HCT116 (cell line): ENCODE results near the gene PPP1R2C. TPM values are rescaled to one million over a fixed set of nuclear protein-coding genes. Genes with fewer than 3 reads are reported as not detected.

Experiments used
- ATAC-seq: fragments of 200-7000 bp; cut with Tn5 transposase; 2 replicates; pipeline ENCODE4 v1.9.1; 2020; ENCODE audit warnings: mild to moderate bottlenecking, moderate library complexity
- BruUV-seq: library from RNA; stranded (reverse); fragments of 400-500 nt; replicated peaks from 2 replicates; lab custom pipeline; 2021; lab: Mats Ljungman, UMichigan
- CTCF ChIA-PET: fragments of 300-600 bp; sonication (Branson Sonifier 250); formaldehyde crosslinking; loops from one replicate; lab custom pipeline; 2021; ENCODE audit warnings: antibody characterized with exemption; lab: Charles Lee
- POLR2A ChIA-PET: fragments of 300-600, 350-600 bp; sonication (Branson Sonifier 250); formaldehyde crosslinking; loops from one replicate; lab custom pipeline; 2021; ENCODE audit warnings: antibody characterized with exemption; lab: Charles Lee
- RAD21 ChIA-PET, 2 experiments: fragments of 300-600 bp; sonication (Branson Sonifier 250); formaldehyde crosslinking; loops; one replicate each; lab custom pipeline; 2023; ENCODE audit warnings: low total read pairs in 2 of 2; ENCODE audit not compliant: uncharacterized antibody in 2 of 2, unreplicated experiment in 2 of 2, low non-redundant PET in 1 of 2; lab: Charles Lee
- DNase-seq: peaks from one replicate; pipeline ENCODE4 v3.0.0-alpha.2; 2010; ENCODE audit warnings: low read depth, low spot score
- H2AFZ ChIP-seq: fragments of 200-600 bp; shearing (Covaris generic), sonication (generic); 2 replicates; pipeline ENCODE4 v1.6.1; 2017; ENCODE audit warnings: low read depth, mixed run types, mixed read lengths, antibody characterized with exemption, low read length; ENCODE audit not compliant: poor library complexity, severe bottlenecking
- H3K27ac ChIP-seq: 2 replicates; pipeline ENCODE4 v1.5.1; 2012; ENCODE audit warnings: low read depth, low read length
- H3K27me3 ChIP-seq: fragments of 200-600 bp; sonication (generic); 2 replicates; pipeline ENCODE4 v1.6.1; 2016; ENCODE audit warnings: mixed run types, low read length, mixed read lengths; ENCODE audit not compliant: insufficient read depth
- H3K36me3 ChIP-seq, 2 experiments: fragments of 200-500 bp in 1 of 2; fragments of 200-600 bp in 1 of 2; sonication (Bioruptor generic) in 1 of 2; sonication (generic) in 1 of 2; 2 replicates each; pipeline versions ENCODE4 v1.5.1 to v1.6.1; 2014 to 2016; ENCODE audit warnings: low read length in 2 of 2, inconsistent platforms in 1 of 2, mixed read lengths in 1 of 2, mixed run types in 1 of 2; ENCODE audit not compliant: insufficient read depth in 2 of 2, control insufficient read depth in 1 of 2
- H3K4me1 ChIP-seq, 2 experiments: fragments of 200-600 bp in 1 of 2; sonication (generic) in 1 of 2; 2 replicates each; pipeline versions ENCODE4 v1.5.1 to v1.6.1; 2012 to 2017; ENCODE audit warnings: low read length in 2 of 2, inconsistent platforms in 1 of 2, mild to moderate bottlenecking in 1 of 2, mixed read lengths in 1 of 2, mixed run types in 1 of 2, moderate library complexity in 1 of 2; ENCODE audit not compliant: insufficient read depth in 2 of 2, control insufficient read depth in 1 of 2
- H3K4me2 ChIP-seq: fragments of 200-600 bp; sonication (generic); 2 replicates; pipeline ENCODE4 v1.6.1; 2017; ENCODE audit warnings: mixed run types, low read length, mixed read lengths
- H3K4me3 ChIP-seq, 2 experiments: fragments of 200-600 bp in 1 of 2; sonication (generic) in 1 of 2; replicated peaks in 1 of 2; 2 replicates each; pipeline ENCODE4 v1.5.1; 2011 to 2016; ENCODE audit warnings: low read length in 2 of 2, control low read depth in 1 of 2, low read depth in 1 of 2, mild to moderate bottlenecking in 1 of 2, mixed read lengths in 1 of 2, mixed run types in 1 of 2
- H3K79me2 ChIP-seq: fragments of 200-600 bp; sonication (generic); 2 replicates; pipeline ENCODE4 v1.6.1; 2017; ENCODE audit warnings: mild to moderate bottlenecking, mixed run types, low read length, moderate library complexity, mixed read lengths; ENCODE audit not compliant: insufficient read depth
- H3K9ac ChIP-seq: fragments of 200-600 bp; sonication (generic); 2 replicates; pipeline ENCODE4 v1.6.1; 2016; ENCODE audit warnings: low read length, mixed read lengths
- H3K9me2 ChIP-seq: fragments of 200-600 bp; sonication (generic), shearing (Covaris generic); 2 replicates; pipeline ENCODE4 v1.6.1; 2017; ENCODE audit warnings: mixed run types, mild to moderate bottlenecking, moderate library complexity; ENCODE audit not compliant: insufficient read depth
- H3K9me3 ChIP-seq, 2 experiments: fragments of 200-500 bp in 1 of 2; fragments of 200-600 bp in 1 of 2; sonication (Bioruptor generic) in 1 of 2; sonication (generic) in 1 of 2; 2 replicates each; pipeline ENCODE4 v1.6.1; 2014 to 2017; ENCODE audit warnings: low read length in 2 of 2, mixed read lengths in 2 of 2, inconsistent platforms in 1 of 2, low read depth in 1 of 2, mild to moderate bottlenecking in 1 of 2, mixed run types in 1 of 2, moderate library complexity in 1 of 2; ENCODE audit not compliant: control insufficient read depth in 1 of 2, insufficient read depth in 1 of 2
- H4K20me1 ChIP-seq: fragments of 200-600 bp; sonication (generic), shearing (Covaris generic); 2 replicates; pipeline ENCODE4 v1.6.1; 2017; ENCODE audit warnings: mixed run types, mild to moderate bottlenecking, moderate library complexity; ENCODE audit not compliant: insufficient read depth
- CBX3 ChIP-seq: IDR thresholded peaks from 2 replicates; pipeline ENCODE4 v1.6.1; 2012; ENCODE audit warnings: low read depth
- CTCF ChIP-seq, 3 experiments: fragments of 200-600 bp in 1 of 3; sonication (generic) in 1 of 3; IDR thresholded peaks in 2 of 3; conservative IDR thresholded peaks in 1 of 3; 2 replicates each; pipeline ENCODE4 v1.5.1; 2012 to 2017; ENCODE audit warnings: low read depth in 2 of 3, low read length in 2 of 3, antibody characterized with exemption in 1 of 3, borderline replicate concordance in 1 of 3, control low read depth in 1 of 3, mild to moderate bottlenecking in 1 of 3, mixed read lengths in 1 of 3, mixed run types in 1 of 3, moderate library complexity in 1 of 3; ENCODE audit not compliant: insufficient read depth in 1 of 3
- SP1 ChIP-seq: IDR thresholded peaks from 2 replicates; pipeline ENCODE4 v1.6.1; 2012; ENCODE audit warnings: low read depth
- SRF ChIP-seq: IDR thresholded peaks from 2 replicates; pipeline ENCODE4 v1.6.1; 2012; ENCODE audit warnings: low read depth
- ZFX ChIP-seq: fragments of 450-650 bp; IDR thresholded peaks from 2 replicates; pipeline ENCODE4 v1.6.1; 2017
- intact Hi-C: fragments of 100-400 bp; cut with micrococcal nuclease; formaldehyde crosslinking; loops from 2 replicates; pipeline ENCODE4 v1.10.0; 2022
- total RNA-seq: library from RNA; stranded (reverse); gene quantifications from one replicate; pipeline ENCODE4 v1.2.1, GENCODE V29; 2021; ENCODE audit not compliant: unreplicated experiment
- TF ChIP-seq, protein P1 (sequence below): IDR thresholded peaks from 2 replicates; pipeline ENCODE4 v1.6.1; 2012; ENCODE audit warnings: low read depth

PPP1R2C gene
- total RNA-seq, 1 experiment from 2014 or later, result not detected

DNA sequence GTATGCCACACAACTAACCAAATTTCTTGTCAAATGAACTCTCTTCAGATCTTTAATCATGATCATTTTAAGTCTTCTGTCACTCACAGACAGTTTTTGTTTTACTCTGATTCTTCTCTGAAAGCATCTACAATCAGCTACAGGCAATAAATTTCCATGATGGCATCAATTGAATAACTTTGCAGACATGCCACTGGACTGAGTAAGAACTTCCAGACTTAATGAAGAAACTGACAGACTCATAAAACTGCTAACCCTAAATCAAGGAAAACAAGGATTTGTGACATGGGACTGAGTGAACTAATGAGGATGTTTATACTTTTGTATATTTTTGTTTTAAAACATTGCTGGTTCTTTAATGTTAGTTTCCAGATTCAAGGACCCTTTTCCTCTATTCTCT, 5.5 kb upstream of the PPP1R2C start:
- ChIA-PET CTCF (no interaction called here), POLR2A (no interaction called here), RAD21 (no interaction called here)
- TF ChIP-seq, protein P1, sequence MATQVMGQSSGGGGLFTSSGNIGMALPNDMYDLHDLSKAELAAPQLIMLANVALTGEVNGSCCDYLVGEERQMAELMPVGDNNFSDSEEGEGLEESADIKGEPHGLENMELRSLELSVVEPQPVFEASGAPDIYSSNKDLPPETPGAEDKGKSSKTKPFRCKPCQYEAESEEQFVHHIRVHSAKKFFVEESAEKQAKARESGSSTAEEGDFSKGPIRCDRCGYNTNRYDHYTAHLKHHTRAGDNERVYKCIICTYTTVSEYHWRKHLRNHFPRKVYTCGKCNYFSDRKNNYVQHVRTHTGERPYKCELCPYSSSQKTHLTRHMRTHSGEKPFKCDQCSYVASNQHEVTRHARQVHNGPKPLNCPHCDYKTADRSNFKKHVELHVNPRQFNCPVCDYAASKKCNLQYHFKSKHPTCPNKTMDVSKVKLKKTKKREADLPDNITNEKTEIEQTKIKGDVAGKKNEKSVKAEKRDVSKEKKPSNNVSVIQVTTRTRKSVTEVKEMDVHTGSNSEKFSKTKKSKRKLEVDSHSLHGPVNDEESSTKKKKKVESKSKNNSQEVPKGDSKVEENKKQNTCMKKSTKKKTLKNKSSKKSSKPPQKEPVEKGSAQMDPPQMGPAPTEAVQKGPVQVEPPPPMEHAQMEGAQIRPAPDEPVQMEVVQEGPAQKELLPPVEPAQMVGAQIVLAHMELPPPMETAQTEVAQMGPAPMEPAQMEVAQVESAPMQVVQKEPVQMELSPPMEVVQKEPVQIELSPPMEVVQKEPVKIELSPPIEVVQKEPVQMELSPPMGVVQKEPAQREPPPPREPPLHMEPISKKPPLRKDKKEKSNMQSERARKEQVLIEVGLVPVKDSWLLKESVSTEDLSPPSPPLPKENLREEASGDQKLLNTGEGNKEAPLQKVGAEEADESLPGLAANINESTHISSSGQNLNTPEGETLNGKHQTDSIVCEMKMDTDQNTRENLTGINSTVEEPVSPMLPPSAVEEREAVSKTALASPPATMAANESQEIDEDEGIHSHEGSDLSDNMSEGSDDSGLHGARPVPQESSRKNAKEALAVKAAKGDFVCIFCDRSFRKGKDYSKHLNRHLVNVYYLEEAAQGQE, result no peak
- TF ChIP-seq CTCF (IDR thresholded peaks at IDR 0.05 in 2 of 3, conservative IDR thresholded peaks at IDR 0.05 in 1 of 3; ENCODE audit: borderline replicate concordance in 1 of 3, insufficient read depth in 1 of 3, low read depth in 2 of 3, low read length in 2 of 3), result no peak
- TF ChIP-seq SRF, result no peak
- no peak for TF ChIP-seq ZFX
- no peak for TF ChIP-seq CBX3
- TF ChIP-seq SP1, result no peak
- Histone ChIP-seq H3K79me2 (no peaks in the 10 kb centered on the region), H3K4me3 (no peak overlapping the region), H3K27me3 (no peaks in the 10 kb centered on the region), H3K27ac (no peak overlapping the region), H3K9me3 (no peaks in the 10 kb centered on the region), H3K36me3 (no peaks in the 10 kb centered on the region), H2AFZ (no peak overlapping the region), H3K4me2 (no peak overlapping the region), H3K9ac (no peak overlapping the region), H4K20me1 (no peaks in the 10 kb centered on the region), H3K9me2 (no peaks in the 10 kb centered on the region), H3K4me1 (no peaks in the 10 kb centered on the region)
- BruUV-seq, result no TSS peak
- intact Hi-C loops, result no loop called here
- no peak for DNase-seq
- no peak for ATAC-seq
